Colon (tissue), 2 donors: ENCODE measurements around the gene STAG3.

Experiments used
- FAIRE-seq: peaks from 2 replicates; lab custom pipeline; 2012; peaks lifted over from hg19 to GRCh38; lab: Jason Lieb, UNC
- donor health status: control.
- donor health status: control.

The STAG3 gene

DNA sequence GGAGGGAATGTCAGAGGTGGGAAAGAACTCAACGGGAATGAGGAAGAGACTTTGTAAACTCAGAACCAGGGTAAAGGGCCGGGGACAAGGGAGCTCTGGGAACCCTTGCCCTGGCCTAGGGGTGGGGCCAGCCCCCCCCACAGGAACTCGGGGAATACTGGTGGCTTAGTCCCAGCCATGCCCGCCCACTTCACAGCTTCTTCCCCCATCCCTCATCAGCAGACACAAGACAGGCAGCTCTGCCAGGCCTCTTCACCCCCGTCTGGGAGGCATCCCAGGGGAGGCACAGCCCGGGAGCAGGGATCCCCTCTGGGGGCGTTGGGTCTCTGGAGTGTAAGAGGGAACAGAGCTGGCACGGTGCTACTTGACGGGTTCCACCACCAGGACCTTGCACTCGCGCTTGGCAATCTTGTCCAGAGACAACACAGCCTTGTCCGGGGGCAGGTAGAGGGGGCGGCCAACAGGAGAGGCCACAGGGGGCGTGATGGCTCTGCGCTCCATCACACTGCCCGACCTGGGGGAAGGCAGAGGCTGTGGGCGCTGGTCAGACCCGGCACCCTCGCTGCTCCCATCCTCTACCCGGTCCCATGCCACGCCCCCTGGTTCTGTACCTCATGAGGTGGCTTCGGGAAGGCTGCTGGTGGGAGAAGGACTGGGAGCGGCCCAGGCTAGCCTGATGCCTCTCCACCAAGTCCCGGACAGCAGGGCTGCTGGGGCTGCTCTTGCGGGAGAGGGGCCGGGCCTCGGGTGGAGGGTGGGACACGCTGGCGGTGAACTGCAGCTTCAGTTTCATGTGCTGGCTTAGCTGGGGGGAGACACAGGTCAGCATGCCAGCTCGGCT is 22.8 kb upstream of the STAG3 start:
- no peak for FAIRE-seq

DNA sequence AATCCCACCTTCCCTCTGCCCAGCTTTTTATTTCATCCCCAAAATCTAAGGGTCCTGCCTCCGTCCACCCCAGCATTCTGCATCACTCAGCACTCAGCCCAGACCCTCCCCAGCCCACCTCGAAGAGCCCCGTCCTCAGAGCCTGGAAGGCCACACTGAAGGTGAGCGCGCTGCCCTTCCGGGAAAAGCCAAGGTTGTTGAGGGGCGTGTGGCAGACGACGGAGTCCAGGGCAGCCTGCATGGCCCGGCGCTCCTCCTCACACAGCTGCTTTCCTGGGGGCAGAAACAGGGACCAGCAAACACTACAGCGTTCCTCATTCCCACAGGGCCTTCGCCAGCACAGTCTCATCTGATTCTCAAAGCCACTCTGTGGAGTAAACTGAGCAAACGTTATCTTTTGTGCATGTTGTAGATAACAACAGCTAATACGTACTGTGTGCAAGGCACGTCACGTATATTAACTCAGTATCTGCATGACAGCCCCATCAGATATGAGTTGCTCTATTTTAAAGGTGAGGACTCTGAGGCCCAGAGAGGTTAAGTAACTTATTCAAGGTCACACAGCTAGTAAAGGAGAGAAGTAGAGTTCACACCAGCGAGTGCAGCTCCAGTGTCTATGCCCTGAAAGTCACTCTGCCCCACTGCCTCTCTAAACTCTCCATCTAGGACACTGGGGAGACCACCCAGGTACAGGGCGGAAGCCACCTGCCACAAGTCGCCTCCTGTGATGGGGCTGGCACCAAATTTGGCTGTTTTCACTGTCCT is 22.0 kb upstream of the STAG3 start:
- FAIRE-seq: no peak

DNA sequence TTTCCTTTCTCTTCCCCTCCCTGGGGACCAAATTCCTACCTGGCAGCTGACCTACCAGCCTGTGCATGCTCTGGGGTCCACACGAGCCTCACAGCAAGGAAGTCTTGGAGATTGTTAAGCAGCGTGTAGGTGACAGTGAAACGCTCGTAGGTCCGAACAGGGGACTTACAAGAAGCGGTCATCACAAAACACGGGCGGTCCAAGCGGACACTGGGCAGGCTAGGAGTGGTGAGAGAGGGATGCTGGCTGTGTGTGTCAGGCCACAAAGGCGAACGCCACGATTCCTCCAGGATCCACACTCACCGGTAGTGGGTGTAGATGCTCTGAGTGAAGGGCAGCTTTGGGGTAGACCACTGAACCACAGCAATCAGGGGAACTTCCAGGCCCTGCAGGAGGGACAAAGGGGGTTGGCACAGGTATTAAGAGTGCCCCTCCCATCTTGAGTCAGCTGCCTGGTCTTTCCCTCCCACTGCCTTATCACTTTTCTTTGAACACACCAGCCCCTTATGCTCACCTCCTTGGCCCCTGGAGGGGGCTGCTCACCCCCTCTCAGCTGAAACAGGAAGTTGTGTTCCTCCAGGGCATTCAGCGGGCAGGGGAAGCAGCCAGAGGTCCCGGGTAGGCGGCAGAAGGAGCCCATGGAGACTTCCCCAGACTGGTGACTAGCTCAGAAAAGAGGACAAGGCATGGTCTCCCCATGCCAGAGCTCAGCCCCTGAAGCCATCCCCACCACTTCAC is 21.2 kb upstream of the STAG3 start:
- no peak for FAIRE-seq

DNA sequence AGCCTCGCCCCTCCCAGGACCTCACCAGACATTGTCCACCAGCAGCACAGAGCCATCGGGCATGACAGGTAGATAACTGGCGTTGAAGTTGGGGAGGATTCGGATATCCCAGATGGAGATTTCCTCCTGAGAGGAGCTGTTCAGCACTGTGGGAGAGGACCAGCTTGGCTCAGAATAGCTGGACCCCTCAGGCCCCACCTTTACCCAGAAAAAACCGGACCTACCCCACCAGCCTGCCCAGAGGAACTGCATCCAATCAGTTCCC is 20.7 kb upstream of the STAG3 start:
- FAIRE-seq: no peak

DNA sequence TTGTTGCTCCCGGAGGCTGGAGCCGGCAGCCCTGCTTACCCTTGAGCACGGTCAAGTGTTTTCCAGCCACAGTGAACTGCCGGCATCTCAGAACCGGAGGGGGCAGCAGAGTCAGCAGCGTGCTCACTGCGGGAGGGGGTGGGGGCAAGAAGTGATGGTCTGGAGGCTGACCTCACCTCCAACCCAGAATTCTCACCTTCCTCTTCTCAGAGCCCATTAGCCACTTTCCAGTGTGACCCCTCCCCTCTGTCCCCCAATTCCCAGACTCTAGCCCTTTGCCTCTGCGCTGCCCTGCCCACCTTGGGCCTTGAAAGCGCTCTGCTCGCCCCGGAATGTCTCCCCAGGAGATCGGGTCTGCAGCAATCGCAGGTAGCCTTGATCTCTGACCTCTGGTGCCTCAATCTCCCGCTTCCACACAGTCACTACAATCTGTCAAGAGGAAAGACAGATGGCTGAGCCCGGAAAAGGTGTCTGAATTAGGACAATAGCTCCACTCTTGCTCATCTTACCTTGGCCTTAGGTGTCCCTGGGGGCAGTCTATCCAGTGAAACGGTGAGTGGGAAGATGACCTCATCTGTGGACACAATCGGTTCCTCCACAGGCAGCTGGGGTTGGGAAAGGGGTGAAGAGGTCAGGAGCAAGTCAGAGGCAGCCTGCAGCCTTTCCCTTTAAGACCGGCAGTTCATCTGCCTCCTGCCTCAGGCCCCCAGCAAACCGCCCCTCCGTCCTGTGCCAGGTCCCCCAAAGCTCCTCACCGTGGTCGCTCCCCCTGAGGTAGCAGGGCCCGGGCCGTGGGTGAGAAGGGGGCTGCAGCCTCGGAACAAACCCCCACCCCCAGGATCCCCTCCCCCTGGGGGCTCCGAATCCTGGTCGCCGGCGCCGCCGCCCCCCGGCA is 20.1 kb upstream of the STAG3 start:
- no peak for FAIRE-seq

DNA sequence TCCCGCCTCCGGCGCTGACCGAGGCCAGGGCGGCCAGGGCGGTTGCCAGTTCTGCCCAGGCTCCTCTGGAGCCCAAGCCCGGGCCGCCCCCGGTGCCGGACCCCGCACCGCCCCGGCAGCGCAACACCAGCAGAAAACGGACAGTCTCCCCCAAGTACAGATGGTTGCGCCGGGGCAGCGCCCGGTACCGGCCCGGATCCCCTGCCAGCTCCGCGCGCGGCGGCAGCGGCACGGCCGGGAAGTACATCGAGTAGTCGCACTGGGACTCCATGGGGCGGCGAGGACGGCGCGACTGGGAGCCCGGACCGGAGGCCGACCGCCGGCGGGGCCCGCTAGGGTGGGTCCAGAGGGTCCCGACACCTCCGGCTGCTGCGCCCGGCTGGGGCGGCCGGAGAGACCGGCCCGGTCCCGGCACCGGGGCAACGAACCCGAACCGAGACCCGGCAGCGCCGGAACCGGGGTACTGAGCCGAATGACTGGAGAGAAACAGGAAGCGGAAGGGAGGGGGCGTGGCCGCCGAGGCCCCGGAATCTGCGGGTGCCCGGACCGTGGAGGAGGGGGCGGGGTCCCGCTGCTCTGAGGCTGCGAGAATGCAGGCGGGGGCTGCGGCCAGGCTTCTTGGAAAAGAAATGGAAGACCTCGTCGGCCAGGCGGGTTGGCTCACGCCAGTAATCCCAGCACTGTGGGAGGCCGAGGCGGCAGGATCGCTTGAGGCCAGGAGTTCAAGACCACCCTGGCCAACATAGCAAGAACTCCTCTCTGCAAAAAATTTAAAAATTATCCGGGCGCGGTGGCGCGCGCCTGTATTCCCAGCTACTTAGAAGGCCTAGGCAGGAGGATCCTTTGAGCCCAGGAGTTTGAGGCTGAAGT is 19.3 kb upstream of the STAG3 start, which contains the start of gene TRAPPC14:
Gene TRAPPC14 (minus strand): TSS at position 495 of the 870 bp plus-strand sequence. CDS start 224 bp downstream, at position 271.
- no peak for FAIRE-seq

DNA sequence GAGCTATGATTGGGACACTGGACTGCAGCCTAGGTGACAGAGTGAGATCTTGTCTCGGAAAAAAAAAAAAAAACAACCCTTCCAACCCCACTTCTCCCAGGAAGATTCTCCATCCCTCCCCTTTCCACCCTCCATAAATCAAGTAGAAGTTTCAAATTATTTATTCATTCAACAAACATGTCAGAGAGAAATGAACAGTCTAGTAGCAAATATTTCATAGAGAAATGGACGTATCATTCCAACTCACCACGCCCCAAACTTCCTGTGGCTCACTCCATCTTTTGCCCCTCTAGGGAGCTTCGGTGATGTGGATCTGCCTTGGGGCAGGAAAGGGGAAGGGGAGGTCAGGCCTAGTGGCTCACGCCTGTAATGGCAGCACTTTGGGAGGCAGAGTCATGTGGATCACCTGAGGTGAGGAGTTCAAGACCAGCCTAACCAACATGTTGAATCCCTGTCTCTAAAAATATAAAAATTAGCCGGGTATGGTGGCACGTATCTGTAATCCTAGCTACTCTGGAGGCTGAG is 18.6 kb upstream of the STAG3 start:
- FAIRE-seq: no peak

DNA sequence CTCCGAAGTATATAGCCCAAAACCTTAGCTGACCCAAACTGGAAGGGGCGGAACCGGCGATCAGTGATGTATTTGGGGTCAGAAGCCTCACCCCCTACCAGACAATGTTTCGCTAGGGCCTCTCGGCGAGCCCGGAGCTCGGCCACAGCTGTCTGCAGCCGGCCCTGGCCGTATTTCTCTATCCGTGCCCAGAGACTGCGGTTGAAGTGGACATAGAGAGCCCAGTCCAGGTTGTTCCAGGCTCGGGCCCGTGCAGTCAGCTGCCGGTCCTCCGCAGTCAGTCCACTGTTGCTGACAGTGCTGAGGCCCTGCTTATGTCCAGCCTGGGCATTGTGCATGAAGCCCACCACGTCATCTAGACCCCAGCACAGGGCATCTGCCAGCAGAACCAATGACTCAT is 17.7 kb upstream of the STAG3 start:
- no peak for FAIRE-seq

DNA sequence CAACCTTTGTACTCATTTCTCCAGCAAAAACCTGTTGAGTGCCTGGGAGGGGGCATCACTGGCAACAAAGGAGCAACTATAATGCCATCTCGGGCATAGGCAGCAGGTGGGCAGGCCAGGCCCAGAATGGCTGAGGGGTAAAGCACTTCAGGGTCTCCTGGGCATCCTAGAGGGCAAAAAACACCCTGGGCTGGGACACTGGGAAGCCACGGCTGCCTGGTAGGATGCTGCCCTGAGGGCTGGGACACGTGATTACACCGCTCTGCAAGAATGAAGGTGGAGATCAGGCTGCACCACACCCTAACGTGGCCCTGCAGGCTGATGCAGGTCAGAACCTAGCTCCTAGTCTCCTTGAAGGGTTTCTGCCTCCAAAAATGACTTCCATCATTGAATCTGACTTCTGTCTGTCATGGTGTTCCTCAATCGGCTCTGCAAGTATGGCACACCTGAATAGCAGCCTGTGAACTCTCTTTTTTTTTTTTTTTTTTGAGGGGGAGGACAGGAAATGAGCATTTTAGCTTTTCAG is 14.6 kb upstream of the STAG3 start:
- FAIRE-seq: no peak

DNA sequence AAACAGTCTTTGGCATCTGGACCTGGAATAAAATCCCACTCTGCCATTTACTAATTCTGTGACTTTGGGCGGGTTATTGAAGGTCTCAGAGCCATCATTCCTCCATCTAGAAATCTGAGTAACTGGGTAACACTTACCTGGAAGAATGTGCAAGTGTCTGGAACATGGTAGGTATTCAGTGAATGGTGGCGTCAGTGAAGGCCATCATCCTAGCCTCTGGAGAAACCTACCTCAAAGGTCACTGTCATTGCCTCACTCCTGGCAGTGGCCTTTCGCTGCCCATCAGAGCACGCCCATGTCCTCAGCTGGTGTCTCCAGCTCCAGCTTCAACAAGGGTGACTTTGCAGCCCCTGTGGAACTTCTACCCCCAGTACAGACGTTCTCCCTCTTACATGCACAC is 13.8 kb upstream of the STAG3 start:
- FAIRE-seq: no peak

DNA sequence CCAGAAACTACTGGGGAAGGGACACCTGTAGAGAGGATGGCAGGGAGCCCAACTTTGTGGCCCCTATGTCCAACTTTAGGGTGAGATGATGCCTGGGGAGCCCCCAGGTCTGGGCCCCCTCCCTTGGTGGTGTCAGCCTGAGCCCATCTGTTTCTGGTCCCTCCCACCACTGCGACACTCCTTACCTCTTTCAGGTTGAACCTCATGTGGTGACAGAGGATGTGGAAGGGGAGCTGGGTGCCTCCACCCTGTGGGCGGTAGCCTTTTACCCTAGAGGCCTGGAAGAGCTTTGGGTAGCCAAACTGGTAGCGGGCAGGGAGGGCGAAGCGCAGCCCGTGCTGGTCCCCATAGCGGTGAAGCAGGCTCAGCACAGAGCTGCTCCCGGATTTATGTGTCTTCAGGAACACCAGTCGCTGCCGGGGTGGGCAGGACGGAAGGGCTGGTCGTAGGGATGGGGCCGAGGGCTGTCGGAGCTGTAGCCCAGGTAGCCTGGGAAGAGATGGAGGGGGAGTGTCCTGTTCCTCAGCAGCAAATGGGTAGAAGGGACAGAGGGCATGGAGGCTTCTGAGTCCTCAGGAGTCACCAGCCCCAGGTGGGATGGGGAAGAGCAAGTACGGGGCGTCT is 11.3 kb upstream of the STAG3 start:
- no peak for FAIRE-seq

DNA sequence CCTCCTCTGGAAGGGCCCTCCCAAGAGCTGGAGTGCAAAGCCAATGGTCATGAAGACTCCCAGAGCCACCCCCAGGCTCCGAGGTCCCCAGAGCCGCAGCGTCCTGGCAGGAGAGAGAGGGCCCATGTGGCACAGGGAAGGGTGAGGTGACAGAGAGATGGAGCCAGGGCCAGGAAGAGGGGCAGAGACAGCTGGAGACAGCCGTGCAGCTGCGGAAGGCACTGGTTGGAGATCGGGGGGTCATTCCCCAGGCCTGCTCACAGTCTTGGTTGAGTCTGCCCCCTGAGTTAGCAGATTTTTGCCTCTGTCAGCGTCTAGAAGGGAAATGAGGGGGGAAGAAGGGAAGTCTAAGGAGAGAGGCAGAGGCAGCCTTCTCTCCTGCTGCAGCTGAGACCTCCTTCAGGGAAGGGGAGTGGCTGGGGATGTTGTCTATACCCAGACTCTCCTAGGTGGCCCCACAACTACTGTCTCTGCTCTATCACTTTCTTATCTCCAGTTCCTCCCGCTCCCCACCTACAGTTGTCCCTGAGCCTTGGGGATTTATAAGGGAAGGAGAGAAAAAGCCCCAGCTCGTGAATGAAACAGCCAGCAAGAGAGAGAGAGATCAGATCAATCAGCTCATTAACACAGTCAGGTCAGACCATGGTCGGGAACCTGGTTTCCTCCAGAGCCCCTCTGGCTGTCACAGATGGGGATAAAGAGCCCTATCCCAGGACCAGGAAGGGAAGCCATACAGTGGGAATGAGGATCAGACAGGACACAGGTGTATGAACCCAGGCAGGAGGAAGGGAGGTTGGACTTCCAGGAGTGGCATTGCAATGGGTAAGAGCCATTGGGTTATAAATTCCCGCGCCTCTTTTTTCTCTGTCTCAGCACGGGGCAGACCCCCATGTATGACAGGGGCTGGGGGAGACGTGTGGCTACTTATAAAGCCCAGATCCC is 10.5 kb upstream of the STAG3 start:
- FAIRE-seq: no peak

DNA sequence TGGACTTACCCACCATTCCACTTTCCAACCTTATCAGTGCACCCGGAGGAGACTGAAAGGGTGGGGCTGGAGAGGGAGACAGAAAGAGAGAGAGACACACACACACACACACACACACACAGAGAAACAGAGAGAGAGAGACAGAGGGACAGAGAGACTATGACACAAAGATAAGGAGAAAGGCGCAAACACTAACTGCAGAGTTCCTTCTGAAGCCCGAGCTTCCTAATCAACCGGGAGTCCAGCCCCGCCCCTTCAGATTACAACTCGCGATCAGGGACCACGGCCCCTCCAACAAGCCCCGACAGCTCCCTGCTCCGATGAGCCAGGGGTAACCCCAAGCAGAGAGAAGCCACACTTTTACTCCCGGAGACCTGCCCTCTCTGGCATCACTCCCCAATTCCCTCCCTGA is 9.8 kb upstream of the STAG3 start:
- no peak for FAIRE-seq

DNA sequence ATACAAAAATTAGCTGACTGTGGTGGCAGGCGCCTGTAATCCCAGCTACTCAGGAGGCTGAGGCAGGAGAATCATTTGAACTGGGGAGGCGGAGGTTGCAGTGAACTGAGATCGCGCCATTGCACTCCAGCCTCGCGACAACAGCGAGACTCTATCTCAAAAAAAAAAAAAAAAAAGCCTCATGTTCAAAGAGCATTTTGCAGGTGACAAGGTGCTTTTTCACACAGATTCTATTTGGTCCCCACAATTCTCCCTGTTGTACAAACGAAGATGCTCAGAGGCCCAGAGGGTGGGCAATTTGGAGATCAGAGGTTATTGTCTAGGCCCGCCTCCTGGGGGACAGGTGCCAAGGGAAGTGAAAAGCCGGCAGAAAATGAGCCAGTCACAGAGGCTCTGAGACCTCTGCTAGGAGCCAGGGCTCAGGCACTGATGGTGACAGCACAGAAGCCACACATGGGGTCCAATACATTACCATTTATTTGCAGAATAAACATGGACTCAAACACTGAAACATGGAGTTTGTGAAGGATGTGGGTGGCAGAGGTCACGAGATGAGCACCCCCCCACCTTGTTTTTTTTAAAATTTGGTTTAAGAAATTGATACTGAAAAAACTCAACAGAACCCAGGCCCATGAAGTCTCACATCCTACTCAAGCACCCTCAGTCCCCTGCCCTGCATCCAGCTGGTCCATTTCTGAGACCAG is 8.4 kb upstream of the STAG3 start:
- no peak for FAIRE-seq

DNA sequence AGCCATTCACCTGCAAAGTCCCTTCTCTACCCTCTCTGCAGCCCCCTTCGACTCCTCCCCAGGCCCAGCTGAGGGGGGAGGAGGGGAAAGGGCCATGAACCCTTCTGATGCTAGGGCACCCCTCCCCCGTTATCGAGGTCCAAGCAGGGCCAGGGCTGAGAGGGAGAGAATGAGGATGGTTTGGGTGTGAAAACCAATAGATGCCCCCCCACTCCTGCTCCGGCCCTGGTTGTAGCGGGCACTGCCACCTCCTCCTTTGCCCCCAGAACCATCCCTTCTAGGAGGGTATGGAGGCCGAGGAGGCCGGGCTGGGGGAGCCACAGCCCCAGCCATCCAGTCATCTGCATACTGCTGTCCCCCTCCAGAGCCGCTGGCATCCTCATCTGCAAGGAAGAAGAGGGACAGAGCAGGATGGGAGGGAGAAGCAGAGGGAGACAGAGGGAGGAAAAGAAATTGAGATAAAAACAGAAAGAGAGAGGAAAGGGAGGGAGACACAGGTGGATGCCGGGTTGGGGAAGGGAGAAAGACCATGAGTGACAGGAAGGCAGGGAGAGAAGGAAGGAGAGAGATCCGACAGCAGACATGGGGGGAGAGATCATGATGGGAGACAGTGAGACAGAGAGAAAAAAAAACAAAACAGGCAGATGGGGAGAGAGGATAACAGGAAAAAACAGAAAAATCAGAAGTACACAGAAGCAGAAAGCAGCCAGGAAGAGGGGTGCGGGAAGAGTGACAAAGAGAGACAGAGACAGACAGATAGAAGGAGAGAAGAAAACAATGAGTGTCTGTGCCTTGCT is 7.4 kb upstream of the STAG3 start:
- no peak for FAIRE-seq

DNA sequence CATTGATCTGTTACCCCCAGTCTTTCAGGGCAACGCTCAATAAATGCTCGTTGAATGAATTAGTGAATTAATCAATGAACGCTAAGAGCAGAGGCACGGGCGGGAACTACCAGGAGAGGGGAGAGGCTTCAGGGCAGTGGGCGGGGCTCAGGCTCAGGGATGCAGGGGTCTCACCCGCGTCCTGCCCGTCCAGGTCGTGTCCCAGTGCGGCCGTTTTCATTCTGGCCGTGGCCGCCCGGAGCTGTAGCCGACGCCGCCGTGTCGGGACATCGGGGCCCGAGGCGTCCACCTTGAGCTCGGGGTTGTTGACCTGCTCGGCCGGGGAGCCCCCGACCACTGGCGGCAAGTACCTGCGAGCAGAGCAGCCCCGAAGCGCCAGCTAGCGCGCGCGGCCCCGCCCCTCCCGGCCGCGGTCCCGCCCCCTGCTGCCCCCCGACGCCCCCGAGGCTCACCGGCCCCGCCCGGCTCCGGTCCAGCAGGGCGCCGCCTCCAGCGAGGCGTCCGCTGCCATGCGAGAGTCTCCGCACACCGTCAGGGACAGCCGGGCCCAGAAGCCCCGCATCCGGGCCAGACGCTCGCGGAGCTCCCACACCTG is 6.5 kb upstream of the STAG3 start:
- no peak for FAIRE-seq

DNA sequence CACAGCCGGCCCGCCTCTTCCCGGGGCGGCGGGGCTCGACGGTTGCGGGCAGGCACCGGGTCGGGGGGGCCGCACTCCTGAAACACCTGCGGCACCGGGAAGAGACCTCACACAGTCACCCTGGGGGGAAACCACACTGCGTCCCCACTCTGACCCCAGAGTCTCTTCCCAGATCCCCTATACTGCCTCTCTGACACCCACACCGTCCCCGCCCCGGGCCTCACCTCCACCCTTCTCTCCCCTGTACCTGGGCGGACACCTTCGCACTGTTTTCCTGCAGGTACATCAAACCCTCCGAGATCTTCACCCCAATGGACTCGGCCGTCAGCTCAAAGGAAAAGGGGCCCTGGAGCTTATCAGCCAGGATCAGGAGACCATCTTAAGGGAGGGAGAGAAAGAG is 5.9 kb upstream of the STAG3 start:
- FAIRE-seq: no peak
